Vagina (tissue), 1 donor: ENCODE measurements around the gene PMEPA1. TPM values are rescaled to one million over a fixed set of nuclear protein-coding genes. Genes with fewer than 3 reads are reported as not detected.

Source experiments
- total RNA-seq: library from RNA; depleted of rRNA; stranded (reverse); fragments of >200 nt; gene quantifications from one replicate; pipeline ENCODE4 v1.2.3, GENCODE V29; 2016

The PMEPA1 gene
- total RNA-seq, 1 donor from 2014 or later: 11.3 TPM

Other genes with a start within 250 kb of the PMEPA1 start
- not detected for gene CTCFL, start 184.9 kb downstream of the PMEPA1 start, total RNA-seq
- gene PCK1, start 148.9 kb downstream of the PMEPA1 start, total RNA-seq: 13.0 TPM
- gene ZBP1, start 89.6 kb downstream of the PMEPA1 start, total RNA-seq: 0.74 TPM